ENCODE results near the gene SCGB3A2.

DNA sequence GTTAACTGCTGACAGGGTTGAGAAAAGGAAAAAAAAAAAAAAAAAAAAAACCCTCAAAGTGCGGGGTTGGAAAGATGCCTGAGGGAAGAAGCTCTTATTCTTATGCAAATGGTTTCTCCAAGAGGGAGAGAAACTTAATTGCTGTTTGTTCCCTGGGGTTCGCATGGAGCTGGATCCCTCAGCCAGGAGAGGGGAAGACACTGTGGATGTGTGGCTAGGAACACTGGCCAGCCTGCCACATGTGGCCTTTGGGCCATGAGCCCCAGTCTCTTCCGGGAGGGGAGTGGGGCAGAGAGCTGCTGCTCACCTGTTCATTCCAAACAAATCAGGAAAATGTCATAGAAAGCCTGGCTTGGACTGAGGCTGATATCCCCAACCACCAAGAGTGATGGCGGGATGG is 9.4 kb upstream of the SCGB3A2 start:
- TF ChIP-seq, protein P1, sequence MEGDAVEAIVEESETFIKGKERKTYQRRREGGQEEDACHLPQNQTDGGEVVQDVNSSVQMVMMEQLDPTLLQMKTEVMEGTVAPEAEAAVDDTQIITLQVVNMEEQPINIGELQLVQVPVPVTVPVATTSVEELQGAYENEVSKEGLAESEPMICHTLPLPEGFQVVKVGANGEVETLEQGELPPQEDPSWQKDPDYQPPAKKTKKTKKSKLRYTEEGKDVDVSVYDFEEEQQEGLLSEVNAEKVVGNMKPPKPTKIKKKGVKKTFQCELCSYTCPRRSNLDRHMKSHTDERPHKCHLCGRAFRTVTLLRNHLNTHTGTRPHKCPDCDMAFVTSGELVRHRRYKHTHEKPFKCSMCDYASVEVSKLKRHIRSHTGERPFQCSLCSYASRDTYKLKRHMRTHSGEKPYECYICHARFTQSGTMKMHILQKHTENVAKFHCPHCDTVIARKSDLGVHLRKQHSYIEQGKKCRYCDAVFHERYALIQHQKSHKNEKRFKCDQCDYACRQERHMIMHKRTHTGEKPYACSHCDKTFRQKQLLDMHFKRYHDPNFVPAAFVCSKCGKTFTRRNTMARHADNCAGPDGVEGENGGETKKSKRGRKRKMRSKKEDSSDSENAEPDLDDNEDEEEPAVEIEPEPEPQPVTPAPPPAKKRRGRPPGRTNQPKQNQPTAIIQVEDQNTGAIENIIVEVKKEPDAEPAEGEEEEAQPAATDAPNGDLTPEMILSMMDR (IDR thresholded peaks at IDR 0.05) = no peak
- TF ChIP-seq POLR2A (IDR thresholded peaks at IDR 0.05) = no peak
